Left renal pelvis (tissue), 4 donors: ENCODE results near the gene RETNLB. TPM values are rescaled to one million over a fixed set of nuclear protein-coding genes. Genes with fewer than 3 reads are reported as not detected.

Experiments used
- polyA plus RNA-seq, 4 donors: library from polyadenylated mRNA; unstranded; fragments of 120-200 nt; gene quantifications; one replicate each; pipeline ENCODE4 v1.2.1, GENCODE V29; 2013; ENCODE audit not compliant: insufficient read length in 4 of 4

Gene RETNLB
- polyA plus RNA-seq, 4 donors, result not detected

Other genes starting within 250 kb of the RETNLB start
- under 1 TPM; 0.26 to 0.49 (median 0.30) TPM for gene MYH15, start 246.8 kb downstream of the RETNLB start, polyA plus RNA-seq
- 10 to 100 TPM; 14.6 to 20.9 (median 18.5) TPM for gene CIP2A, start 168.0 kb downstream of the RETNLB start, polyA plus RNA-seq
- gene DZIP3, start 167.7 kb downstream of the RETNLB start, polyA plus RNA-seq, result 10 to 100 TPM; 21.5 to 39.9 (median 33.8) TPM
- under 1 TPM in 1 of 4 donors, not detected in 3; 0.40 TPM for gene TRAT1, start 65.4 kb upstream of the RETNLB start, polyA plus RNA-seq
- under 1 TPM in 2 of 4 donors, not detected in 2; 0.26 to 0.27 TPM for gene GUCA1C, start 196.5 kb upstream of the RETNLB start, polyA plus RNA-seq